ENCODE measurements around the gene PGR.

DNA sequence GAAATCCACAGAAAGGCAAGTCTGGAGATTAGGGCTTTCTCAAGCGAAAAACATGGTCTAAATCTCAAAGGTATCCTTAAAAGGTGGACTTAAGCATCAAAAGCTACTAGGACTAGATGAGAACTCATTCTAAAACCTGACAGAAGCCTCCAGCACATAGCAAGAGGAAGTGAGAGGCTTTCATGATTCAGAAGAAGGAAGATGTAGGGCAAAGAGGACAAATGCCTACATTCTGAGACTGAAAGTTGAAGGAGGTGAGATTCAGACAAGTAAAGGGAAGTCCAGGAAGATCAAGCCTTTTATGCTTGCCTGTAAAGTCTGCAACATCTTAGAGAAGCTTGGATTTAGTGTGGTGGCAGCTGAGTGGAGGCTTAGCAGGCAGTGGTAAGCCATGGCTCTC is 98.9 kb downstream of the PGR start:
- TF ChIP-seq, protein P1, sequence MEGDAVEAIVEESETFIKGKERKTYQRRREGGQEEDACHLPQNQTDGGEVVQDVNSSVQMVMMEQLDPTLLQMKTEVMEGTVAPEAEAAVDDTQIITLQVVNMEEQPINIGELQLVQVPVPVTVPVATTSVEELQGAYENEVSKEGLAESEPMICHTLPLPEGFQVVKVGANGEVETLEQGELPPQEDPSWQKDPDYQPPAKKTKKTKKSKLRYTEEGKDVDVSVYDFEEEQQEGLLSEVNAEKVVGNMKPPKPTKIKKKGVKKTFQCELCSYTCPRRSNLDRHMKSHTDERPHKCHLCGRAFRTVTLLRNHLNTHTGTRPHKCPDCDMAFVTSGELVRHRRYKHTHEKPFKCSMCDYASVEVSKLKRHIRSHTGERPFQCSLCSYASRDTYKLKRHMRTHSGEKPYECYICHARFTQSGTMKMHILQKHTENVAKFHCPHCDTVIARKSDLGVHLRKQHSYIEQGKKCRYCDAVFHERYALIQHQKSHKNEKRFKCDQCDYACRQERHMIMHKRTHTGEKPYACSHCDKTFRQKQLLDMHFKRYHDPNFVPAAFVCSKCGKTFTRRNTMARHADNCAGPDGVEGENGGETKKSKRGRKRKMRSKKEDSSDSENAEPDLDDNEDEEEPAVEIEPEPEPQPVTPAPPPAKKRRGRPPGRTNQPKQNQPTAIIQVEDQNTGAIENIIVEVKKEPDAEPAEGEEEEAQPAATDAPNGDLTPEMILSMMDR (conservative IDR thresholded peaks at IDR 0.05; ENCODE audit: low read depth, low read length) = no peak
- no peak for TF ChIP-seq EZH2 (IDR thresholded peaks at IDR 0.05; ENCODE audit: borderline replicate concordance, low read depth, low read length, poor library complexity, severe bottlenecking)
